GM19099 (cell line): Measurements from ENCODE around the gene HNF1B.

Experiments
- POLR2A ChIP-seq: IDR thresholded peaks from 3 replicates; pipeline ENCODE4 v1.6.1; 2011; ENCODE audit warnings: low read depth; ENCODE audit not compliant: insufficient read length; ENCODE audit errors: extremely low read depth

HNF1B gene

DNA sequence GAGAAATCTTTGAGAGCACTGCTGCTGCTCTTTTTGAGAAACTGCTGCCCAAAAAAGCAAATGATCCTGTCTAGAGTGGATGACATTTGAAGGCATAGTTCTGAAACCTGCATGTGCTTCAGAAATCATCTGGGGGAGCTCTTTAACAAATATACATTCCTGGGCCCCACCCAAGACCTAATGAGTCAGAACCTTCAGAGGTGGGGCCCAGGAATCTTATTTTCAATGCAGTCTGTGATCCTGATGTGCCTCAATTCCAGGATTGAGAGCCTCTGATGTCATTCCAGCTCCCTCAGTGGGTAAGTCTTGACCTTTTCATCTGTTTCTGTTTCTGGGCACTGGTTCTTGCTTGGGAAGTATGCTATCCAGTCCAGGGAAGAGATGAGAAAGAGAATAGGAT lies 42.3 kb downstream of the HNF1B start:
- no peak for TF ChIP-seq POLR2A

- TF ChIP-seq POLR2A, result no peak
These were observed 43.4 kb downstream of the HNF1B start for GRCh38 chr17:37701496-37701898.

GRCh38 chr17:37700881-37701280 lies 44.0 kb downstream of the HNF1B start:
- TF ChIP-seq POLR2A, result no peak

GRCh38 chr17:37699285-37699973 lies 45.4 kb downstream of the HNF1B start:
- TF ChIP-seq POLR2A, result no peak

GRCh38 chr17:37698911-37699255 lies 46.0 kb downstream of the HNF1B start:
- TF ChIP-seq POLR2A, result no peak

DNA sequence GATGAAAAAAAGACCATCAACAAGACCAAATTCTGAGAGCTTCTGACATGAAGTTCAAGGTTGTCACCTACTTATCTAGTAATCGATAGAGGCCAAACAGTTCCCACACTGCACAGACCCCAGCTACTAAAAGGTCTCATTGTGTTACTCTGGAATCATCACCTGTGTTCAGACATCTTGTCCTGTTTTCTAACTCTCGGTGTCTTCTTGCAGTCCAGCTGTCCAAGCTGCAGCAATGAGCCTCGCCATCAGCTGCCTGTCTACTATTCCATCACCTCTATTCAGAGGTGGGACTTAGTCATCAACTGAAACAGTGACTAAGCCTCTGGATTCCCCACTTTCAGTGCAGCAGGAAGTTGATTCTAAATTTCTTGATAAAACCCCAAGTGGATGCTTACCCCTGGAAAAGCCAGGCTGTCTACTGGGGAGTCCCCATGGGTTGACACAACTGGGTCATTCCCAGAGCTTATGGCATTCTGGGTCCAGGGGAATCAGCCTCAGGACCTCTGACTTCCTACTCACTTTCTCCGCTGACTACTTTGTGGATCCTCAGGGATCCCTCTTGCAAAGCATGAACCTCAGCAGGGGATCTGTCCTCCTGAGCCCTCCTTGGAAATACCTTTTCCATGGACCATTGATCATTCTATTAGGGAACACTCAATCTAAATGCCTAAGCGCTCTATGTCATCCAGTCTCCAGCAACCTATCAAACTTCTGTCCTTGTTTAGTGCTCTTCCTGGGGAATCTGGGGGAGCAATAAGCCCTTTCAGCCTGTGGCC lies 46.5 kb downstream of the HNF1B start:
- no peak for TF ChIP-seq POLR2A

GRCh38 chr17:37697381-37697780 lies 47.5 kb downstream of the HNF1B start:
- no peak for TF ChIP-seq POLR2A

DNA sequence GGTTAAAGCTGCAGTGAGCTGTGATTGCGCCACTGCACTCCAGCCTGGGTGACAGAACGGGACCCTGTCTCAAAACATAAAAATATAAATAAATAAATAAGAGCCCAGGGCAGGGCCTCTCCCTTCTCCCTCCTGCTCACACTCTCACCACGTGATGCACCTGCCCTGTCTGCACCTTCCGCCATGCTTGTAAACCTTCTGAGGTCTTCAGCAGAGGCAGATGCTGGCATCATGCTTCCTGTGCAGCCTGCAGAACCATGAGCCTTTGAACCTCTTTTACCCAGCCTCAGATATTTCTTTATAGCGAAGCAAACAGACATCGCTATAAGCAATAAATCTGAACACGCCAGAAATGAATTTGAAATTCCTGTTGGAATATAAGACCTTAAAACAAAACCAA lies 48.5 kb downstream of the HNF1B start:
- TF ChIP-seq POLR2A, result no peak

DNA sequence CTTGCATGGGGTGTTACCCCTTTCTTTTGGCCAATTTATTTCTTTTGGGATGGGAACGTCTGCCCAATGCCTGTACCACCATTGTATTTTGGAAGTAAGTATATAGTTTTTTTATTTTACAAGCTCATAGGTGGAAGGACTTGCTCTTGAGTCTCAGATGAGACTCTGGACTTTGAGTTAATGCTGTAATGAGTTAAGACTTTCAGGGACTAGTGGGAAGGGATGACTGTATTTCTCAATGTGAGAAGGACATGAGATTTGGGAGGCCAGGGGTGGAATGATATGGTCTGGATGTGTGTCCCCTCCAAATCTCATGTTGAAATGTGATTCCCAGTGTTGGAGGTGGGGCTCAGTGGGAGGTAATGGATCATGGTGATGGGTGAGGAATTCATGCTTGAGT lies 49.1 kb downstream of the HNF1B start:
- no peak for TF ChIP-seq POLR2A

GRCh38 chr17:37694734-37695133 lies 50.1 kb downstream of the HNF1B start:
- TF ChIP-seq POLR2A, result no peak

DNA sequence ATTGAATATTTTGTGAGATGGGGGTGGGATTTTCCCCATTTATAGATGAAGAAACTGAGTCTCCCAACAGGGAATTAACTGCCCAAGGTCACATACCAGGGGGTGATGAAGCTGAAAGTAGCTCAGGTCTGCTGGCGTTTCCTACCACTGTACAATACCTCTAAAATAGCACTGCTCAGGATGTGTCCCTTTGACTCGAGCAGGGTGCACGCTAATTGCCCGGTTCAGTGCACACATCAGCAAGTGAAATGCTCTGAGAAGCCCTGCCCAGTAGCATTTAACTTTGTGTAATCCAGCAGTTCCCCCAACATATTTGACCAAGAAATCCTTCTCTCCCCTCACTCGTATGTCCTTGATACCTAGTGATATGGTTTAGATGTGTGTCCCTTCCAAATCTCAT lies 51.5 kb downstream of the HNF1B start:
- TF ChIP-seq POLR2A, result no peak

DNA sequence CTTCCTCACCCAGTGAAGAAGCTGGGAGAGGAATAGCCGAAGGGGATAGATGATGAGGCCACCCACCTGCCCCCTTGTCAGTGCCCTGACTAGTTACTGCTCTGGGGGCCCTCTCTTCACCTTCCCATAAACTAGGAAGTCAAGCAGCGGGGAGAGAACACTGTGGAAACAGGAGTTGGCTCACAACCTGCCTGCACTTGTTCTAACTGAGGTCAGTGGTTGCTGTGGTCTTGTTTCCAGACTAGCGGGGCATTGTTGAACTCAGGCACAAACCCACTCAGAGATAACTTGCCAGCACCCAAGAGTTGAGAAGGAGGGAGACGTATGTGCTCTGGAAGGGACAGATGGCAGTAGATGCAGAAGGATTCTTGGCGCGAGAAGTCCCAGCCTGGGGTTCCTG lies 53.1 kb downstream of the HNF1B start:
- TF ChIP-seq POLR2A, result no peak

- TF ChIP-seq POLR2A, result no peak
These were observed 55.5 kb downstream of the HNF1B start for GRCh38 chr17:37689317-37689716.

DNA sequence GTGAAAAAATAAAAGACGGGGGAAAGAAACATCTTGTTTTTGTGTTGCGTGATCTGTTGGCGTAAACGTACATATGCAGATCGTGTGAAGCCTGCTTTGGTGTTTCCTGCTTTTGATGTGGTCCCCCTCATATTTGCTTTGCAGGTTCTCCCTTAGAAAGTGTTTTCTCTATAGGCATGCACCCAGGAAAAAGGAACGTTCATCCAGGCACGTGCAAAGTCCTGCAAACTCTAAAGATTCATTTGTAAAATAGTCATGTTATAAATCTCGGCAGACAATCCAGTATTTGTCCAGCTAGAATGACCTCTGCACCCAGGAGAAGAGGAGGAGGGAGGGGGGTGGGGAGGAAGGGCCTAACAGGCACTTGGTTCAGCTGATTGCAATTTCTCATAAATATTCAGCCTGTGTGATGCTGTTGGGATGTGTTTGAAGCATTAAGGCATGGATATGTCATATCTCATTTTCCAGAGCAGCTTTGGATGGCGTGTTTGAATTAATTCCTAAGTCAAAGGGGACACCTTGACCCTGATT lies 61.3 kb downstream of the HNF1B start:
- TF ChIP-seq POLR2A, result no peak

DNA sequence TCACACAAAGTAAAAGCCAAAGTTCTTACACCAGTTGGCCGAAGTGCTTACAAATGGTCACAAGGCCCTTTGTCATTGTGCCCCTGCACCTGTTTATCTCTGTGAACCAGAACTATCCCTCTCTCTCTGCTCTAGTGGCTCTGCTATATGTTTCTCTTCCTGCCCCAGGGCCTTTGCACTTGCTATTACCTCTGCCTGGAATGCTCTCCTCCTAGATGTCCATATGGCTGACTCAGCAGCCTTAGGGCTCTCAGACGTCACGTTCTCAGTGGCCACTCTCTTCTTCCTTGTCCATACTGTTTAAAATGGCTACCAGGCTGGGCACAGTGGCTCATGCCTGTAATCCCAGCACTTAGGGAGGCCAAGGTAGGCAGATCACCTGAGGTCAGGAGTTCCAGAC lies 62.9 kb downstream of the HNF1B start:
- TF ChIP-seq POLR2A, result no peak

- TF ChIP-seq POLR2A, result no peak
These were observed 66.8 kb downstream of the HNF1B start for GRCh38 chr17:37678036-37678435.

DNA sequence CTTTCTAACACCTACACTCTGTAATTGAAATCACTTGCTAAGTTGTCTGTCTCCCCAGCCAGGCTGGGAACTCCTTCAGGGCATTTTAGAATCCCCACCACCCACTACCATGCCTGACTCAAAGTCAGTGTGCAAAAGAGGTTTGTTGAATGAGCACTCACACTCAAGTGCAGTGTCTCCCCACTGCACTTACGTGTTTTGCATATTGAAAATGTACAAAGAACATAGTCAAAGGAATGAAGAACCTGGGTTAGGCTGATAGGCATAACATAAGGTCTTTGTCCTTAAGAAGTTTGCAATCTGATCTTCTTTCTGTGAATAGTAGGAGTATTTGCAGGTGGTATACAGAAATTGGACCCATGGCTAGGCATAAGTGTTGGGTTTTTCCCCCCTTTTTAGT lies 67.8 kb downstream of the HNF1B start:
- no peak for TF ChIP-seq POLR2A
